Activated CD4-positive, alpha-beta T cell treated with anti-CD3 and anti-CD28 coated beads, Interleukin-2, Interleukin-6, amounts not matched to agents 100 ng/mL and 50 ng/mL, durations not matched to agents 16 hours and 8 hours (primary cell): ENCODE results near the gene MAGEA9.
"Not testable (repeated sequence)": the region's sequence is repeated elsewhere in the genome, so short reads cannot be mapped to it uniquely, and the experiment has no call there.

ENCODE experiments used
- DNase-seq: peaks from one replicate; pipeline ENCODE4 v3.0.0-alpha.2; 2020

MAGEA9 gene

GRCh38 chrX:149807747-149808458, 26.2 kb downstream of the MAGEA9 start:
- DNase-seq = no peak

- DNase-seq = no peak
Observed at GRCh38 chrX:149818652-149819051, 36.9 kb downstream of the MAGEA9 start.

GRCh38 chrX:149819371-149819770, 37.6 kb downstream of the MAGEA9 start:
- no peak for DNase-seq

- peak; percentile 56 for DNase-seq
Observed at GRCh38 chrX:149825424-149825823, 43.7 kb downstream of the MAGEA9 start.

- DNase-seq = no peak
Observed at GRCh38 chrX:149827254-149827653, 45.5 kb downstream of the MAGEA9 start.

- peak; percentile 49 for DNase-seq
Observed at GRCh38 chrX:149829751-149830191, 48.0 kb downstream of the MAGEA9 start.

GRCh38 chrX:149830192-149830873, 48.6 kb downstream of the MAGEA9 start:
- peak; percentile 18 for DNase-seq

- DNase-seq = no peak
Observed at GRCh38 chrX:149831473-149831872, 49.7 kb downstream of the MAGEA9 start.

GRCh38 chrX:149836728-149837127, 55.0 kb downstream of the MAGEA9 start:
- not testable (repeated sequence) for DNase-seq

GRCh38 chrX:149837167-149837566, 55.4 kb downstream of the MAGEA9 start:
- no peak for DNase-seq
